Measurements from ENCODE around the gene HM13. TPM values are rescaled to one million over a fixed set of nuclear protein-coding genes. Genes with fewer than 3 reads are reported as not detected.
A peak's percentile ranks its signal among the peaks of the same experiment; 100 is the strongest.

HM13 gene
- total and polyA plus RNA-seq, 2 of the 13 experiments (the other 11 are each of a cell fraction or from before 2014, with no cell fraction given): 118 to 243 TPM

DNA sequence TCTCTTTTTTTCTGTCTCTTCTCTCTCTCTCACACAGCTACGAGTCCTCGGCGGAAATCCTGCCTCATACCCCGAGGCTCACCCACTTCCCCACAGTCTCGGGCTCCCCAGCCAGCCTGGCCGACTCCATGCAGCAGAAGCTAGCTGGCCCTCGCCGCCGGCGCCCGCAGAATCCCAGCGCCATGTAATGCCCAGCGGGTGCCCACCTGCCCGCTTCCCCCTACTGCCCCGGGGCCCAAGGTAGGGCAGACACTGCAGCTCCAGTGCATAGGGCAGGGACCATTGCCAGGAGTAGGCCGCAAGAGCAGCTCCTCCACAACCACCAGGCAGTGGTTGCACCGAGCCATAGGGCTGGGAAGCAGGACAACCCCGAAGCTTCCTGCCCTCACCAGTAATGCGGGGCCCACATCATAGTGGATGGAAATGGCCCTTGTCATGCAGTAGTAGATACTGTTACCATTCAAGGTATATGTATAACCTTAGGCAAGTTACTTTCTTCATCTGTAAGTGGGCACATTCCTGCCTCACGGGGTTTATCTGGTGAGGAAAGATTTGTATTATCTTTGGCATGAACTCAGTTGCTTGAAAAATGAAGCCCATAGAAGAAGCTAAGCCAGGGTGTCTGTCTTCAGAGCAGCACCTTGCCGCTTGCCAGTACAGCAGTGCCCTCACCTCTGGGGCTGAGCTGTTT is 53.9 kb downstream of the HM13 start:
- FAIRE-seq: no peak
- no peak overlapping the region for H2AFZ ChIP-seq (ENCODE audit: low read length)
- H3K4me3 ChIP-seq (replicated peaks in 1 of 3; ENCODE audit: insufficient read depth in 1 of 3, low read depth in 2 of 3, low read length in 3 of 3): no peak overlapping the region
- POLR2A ChIA-PET: interaction anchor here (1.0 to 16.4 kb wide), 8 partner anchors 10 to 53 kb away, joined by 3 to 1427 read pairs (median 4); partner anchors contain the start of gene ID1
- peaks cover 50% of the 10 kb centered on the region for H3K4me1 ChIP-seq (ENCODE audit: insufficient read depth, low read length)
- H3K9ac ChIP-seq (ENCODE audit: insufficient read depth, low read depth, low read length): no peak overlapping the region
- no peak for ATAC-seq
- no peaks in the 10 kb centered on the region for H3K27me3 ChIP-seq (ENCODE audit: control insufficient read depth in 1 of 2, insufficient read depth in 2 of 2, low read length in 2 of 2)
- H3K79me2 ChIP-seq (ENCODE audit: insufficient read depth, low read length): peaks cover 4% of the 10 kb centered on the region
- no peaks in the 10 kb centered on the region for H3K9me3 ChIP-seq (ENCODE audit: low read length)
- H4K20me1 ChIP-seq (ENCODE audit: insufficient read depth, low read length): no peaks in the 10 kb centered on the region
- in situ Hi-C loops (cut with HindIII; ENCODE audit: extremely low pct_ligation_motif_present, low pct_unique_long_range_greater_than_20kb): loop anchor here (10.0 kb wide), 1 partner anchor 157 kb away; the partner anchor contains the start of gene BCL2L1
- TF ChIP-seq HINFP (CRISPR knock-in tag; IDR thresholded peaks at IDR 0.05; ENCODE audit: low read depth) (0 out of 2 replicates have a peak, but pooled peaks have one; percentile 5), HOXA9 (CRISPR knock-in tag; IDR thresholded peaks at IDR 0.05; ENCODE audit: borderline replicate concordance) (no peak; the same call in 1 of the 2 replicates), ZNF879 (CRISPR knock-in tag; IDR thresholded peaks at IDR 0.05) (no peak), MXD3 (CRISPR knock-in tag; IDR thresholded peaks at IDR 0.05) (0 out of 2 replicates have a peak, but pooled peaks have one; percentile 33), ZNF225 (CRISPR knock-in tag; IDR thresholded peaks at IDR 0.05) (peak; percentile 43; the same call in 1 of the 2 replicates), ZC3H4 (CRISPR knock-in tag; IDR thresholded peaks at IDR 0.05; ENCODE audit: borderline replicate concordance) (no peak), AGO2 (optimal IDR thresholded peaks at IDR 0.05; ENCODE audit: low read depth, low read length) (peak; percentile 94), IKZF4 (CRISPR knock-in tag; IDR thresholded peaks at IDR 0.05; ENCODE audit: borderline replicate concordance, low read depth, not compliant biosample characterization) (no peak), RBFOX2 (IDR thresholded peaks at IDR 0.05; ENCODE audit: low read depth, low read length) (peak; percentile 41; the same call in 1 of the 2 replicates), GABPB1 (CRISPR knock-in tag; IDR thresholded peaks at IDR 0.05) (peak; percentile 32; the same call in 1 of the 2 replicates), ZNF768 (CRISPR knock-in tag; IDR thresholded peaks at IDR 0.05) (peak; percentile 32; the same call in 1 of the 2 replicates), ZNF75D (CRISPR knock-in tag; IDR thresholded peaks at IDR 0.05; ENCODE audit: borderline replicate concordance) (0 out of 2 replicates have a peak, but pooled peaks have one; percentile 54), POLR2AphosphoS5 (IDR thresholded peaks at IDR 0.05; ENCODE audit: low read depth, low read length) (peak; percentile 17; the same call in 1 of the 2 replicates), HNRNPL (IDR thresholded peaks at IDR 0.05; ENCODE audit: low read depth, low read length) (peak; percentile 79; the same call in 1 of the 2 replicates), CREM (IDR thresholded peaks at IDR 0.05) (no peak), CREM (CRISPR knock-in tag; IDR thresholded peaks at IDR 0.05) (no peak), SKIL (CRISPR knock-in tag; IDR thresholded peaks at IDR 0.05; ENCODE audit: borderline replicate concordance) (0 out of 2 replicates have a peak, but pooled peaks have one; percentile 14), POLR2AphosphoS2 (IDR thresholded peaks at IDR 0.05; ENCODE audit: low read depth, low read length) (peak; percentile 73; the same call in 1 of the 2 replicates)
- TF ChIP-seq, protein P1, sequence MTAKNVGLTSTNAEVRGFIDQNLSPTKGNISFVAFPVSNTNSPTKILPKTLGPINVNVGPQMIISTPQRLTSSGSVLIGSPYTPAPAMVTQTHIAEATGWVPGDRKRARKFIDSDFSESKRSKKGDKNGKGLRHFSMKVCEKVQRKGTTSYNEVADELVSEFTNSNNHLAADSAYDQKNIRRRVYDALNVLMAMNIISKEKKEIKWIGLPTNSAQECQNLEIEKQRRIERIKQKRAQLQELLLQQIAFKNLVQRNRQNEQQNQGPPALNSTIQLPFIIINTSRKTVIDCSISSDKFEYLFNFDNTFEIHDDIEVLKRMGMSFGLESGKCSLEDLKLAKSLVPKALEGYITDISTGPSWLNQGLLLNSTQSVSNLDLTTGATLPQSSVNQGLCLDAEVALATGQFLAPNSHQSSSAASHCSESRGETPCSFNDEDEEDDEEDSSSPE (CRISPR knock-in tag; IDR thresholded peaks at IDR 0.05): no peak
- DNase-seq (ENCODE audit: low spot score): no peak
- peaks cover 33 to 45% of the 10 kb centered on the region in 2 experiments for H3K36me3 ChIP-seq (replicated peaks in 1 of 2; ENCODE audit: control insufficient read depth in 1 of 2, insufficient read depth in 2 of 2, low read length in 2 of 2)
- H3K4me2 ChIP-seq (ENCODE audit: low read depth, low read length): no peak overlapping the region
- WGBS (ENCODE audit: low lambda C conversion rate): 94% methylated on average over 21 of the region's 21 CpGs
- CTCF ChIA-PET (ENCODE audit: low intra/inter-chr PET ratio, low total read pairs): interaction anchor here (1.8 to 7.7 kb wide), 3 partner anchors 8 to 44 kb away, joined by 11 to 335 read pairs (median 18); no protein-coding TSS in a partner anchor
- no TSS peak for BruUV-seq (replicated peaks)
- peak overlapping the region; percentile 57 for H3K27ac ChIP-seq (ENCODE audit: extremely low read length, insufficient read depth, low read length)
- intact Hi-C loops (cut with micrococcal nuclease; ENCODE audit: unreplicated experiment): no loop called here

All from HepG2 (cell line).